NB4 (cell line): ENCODE results near the gene NDUFAF4.

ENCODE experiments used
- DNase-seq: peaks from one replicate; pipeline ENCODE4 v3.0.0; 2010; ENCODE audit warnings: low read depth
- H3K4me3 ChIP-seq: one replicate; pipeline ENCODE4 v1.5.1; 2011; ENCODE audit warnings: mild to moderate bottlenecking, low read depth, low read length, moderate library complexity
- MYC ChIP-seq: IDR thresholded peaks from 2 replicates; pipeline ENCODE4 v1.6.1; 2011; ENCODE audit warnings: low read depth, low read length
- POLR2A ChIP-seq: IDR thresholded peaks from 2 replicates; pipeline ENCODE4 v1.6.1; 2011; ENCODE audit warnings: mild to moderate bottlenecking; ENCODE audit not compliant: insufficient read length; ENCODE audit errors: extremely low read depth
- TF ChIP-seq, protein P1 (sequence below): IDR thresholded peaks from 2 replicates; pipeline ENCODE4 v1.6.1; 2011; ENCODE audit warnings: low read depth, low read length
- TF ChIP-seq, protein P2 (sequence below): IDR thresholded peaks from one replicate; pipeline ENCODE4 v1.5.1; 2012; ENCODE audit warnings: low read depth, low read length

NDUFAF4 gene

DNA sequence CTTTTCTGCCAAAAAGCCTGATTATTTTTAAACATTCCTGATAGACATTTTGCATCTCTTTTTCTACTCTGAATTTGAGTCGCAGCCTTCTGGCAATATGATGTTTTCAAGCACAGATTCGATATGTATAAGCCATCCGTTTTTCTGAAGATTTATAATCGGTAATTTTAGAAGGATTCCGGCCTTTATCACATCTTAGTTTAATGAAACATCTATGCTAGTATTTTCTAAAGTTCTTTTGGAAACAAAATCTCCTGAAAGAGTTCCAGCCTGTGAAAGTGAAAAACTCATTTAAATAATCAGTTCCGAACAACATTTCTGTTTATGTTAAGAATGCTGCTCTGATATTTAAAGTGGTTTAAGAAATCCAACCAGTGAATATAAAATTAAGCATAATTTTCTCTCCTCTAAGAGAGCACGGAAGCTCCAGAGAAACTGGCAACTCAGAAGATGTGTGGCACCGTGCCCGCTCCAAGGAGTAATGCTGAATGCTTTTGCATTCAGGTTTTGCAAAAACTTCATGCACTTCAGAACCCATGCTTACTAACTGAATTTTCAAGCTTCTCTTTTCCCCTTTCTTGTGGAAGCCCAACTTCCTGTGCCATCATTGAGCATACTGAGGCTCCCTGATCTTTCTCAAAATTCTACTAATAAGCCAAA lies 20.7 kb downstream of the NDUFAF4 start:
- TF ChIP-seq MYC (no peak), POLR2A (no peak)
- TF ChIP-seq, protein P1, sequence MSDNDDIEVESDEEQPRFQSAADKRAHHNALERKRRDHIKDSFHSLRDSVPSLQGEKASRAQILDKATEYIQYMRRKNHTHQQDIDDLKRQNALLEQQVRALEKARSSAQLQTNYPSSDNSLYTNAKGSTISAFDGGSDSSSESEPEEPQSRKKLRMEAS = no peak
- no peak overlapping the region for H3K4me3 ChIP-seq
- DNase-seq = no peak

DNA sequence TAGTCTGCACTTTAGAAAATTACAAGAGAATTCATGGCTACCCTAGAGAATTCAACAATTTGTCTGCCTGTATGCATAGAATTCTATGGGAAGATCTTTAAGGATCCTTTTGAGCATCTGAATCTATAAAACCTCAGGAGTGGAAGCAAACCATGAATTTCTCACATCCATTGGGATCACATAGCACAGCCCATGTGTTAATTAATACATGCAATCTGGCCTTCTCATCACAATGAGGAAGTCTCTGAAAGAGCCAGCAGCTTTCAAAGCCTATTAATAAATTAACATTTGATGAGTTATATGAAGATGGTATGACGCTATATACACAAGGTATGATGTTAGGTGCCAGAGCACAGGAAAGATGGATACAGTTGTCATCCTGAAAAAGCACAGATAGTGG lies 24.7 kb downstream of the NDUFAF4 start:
- TF ChIP-seq MYC (no peak), POLR2A (no peak)
- TF ChIP-seq, protein P1 = no peak
- no peak overlapping the region for H3K4me3 ChIP-seq
- no peak for DNase-seq

DNA sequence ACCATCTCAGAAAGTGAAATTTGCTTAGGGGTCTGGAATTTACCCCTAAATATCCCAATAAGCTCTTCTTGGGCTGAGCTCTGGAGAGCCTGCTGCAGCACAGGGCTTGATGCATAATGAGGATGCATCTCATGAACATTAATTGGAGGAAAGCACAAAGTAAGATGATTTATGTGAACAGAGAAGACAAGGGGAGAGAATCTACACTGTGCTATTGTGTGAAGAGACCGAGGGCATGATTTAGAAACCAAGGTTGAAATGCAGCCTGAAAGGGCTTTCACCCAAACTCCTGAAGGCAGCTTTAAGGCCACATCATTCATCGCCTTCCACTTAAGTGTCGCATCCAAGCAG lies 32.7 kb downstream of the NDUFAF4 start:
- DNase-seq = no peak
- H3K4me3 ChIP-seq = no peak overlapping the region
- TF ChIP-seq, protein P1 = no peak
- TF ChIP-seq, protein P2, sequence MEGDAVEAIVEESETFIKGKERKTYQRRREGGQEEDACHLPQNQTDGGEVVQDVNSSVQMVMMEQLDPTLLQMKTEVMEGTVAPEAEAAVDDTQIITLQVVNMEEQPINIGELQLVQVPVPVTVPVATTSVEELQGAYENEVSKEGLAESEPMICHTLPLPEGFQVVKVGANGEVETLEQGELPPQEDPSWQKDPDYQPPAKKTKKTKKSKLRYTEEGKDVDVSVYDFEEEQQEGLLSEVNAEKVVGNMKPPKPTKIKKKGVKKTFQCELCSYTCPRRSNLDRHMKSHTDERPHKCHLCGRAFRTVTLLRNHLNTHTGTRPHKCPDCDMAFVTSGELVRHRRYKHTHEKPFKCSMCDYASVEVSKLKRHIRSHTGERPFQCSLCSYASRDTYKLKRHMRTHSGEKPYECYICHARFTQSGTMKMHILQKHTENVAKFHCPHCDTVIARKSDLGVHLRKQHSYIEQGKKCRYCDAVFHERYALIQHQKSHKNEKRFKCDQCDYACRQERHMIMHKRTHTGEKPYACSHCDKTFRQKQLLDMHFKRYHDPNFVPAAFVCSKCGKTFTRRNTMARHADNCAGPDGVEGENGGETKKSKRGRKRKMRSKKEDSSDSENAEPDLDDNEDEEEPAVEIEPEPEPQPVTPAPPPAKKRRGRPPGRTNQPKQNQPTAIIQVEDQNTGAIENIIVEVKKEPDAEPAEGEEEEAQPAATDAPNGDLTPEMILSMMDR = no peak
- TF ChIP-seq POLR2A = no peak
- no peak for TF ChIP-seq MYC

DNA sequence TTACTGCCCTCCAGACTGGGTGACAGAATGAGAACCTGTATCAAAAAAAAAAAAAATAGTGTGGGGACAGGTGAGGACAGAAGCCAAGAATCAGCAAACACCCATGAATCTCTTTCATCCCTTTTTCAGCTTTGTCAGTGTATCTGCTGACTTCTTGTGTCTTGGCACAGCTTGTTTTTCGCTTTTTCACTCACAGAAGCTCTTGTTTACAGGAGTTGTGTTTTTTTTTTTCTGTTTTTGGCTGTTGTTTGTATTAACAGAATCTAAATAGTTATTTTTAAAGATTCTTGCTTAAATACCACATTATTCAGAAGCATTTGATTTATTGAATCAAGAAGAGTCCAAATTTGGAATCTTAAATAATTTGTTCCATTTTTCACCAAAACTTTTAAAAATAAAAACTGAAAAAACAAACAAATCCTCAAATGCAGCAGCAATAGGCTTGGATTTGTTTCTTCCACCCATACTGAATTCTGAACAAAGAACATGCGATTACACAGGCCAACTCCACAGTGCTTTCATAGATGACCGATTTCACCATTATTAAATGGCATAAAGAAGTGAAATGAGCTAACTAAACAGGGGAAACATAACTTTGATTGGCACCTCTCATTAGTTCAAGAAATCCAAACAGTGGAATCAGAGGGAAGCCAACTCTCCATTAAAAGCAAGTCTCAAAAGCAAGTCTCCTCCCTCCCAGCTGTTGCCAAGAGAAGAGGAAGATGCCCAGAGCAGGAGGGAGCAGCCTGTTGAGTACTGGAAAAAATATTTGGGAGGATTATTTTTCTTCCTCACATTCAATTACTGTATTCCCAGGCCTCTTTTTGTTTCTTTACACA lies 33.3 kb downstream of the NDUFAF4 start:
- no peak for DNase-seq
- no peak overlapping the region for H3K4me3 ChIP-seq
- TF ChIP-seq, protein P1 = no peak
- no peak for TF ChIP-seq POLR2A
- TF ChIP-seq, protein P2 = no peak
- no peak for TF ChIP-seq MYC

DNA sequence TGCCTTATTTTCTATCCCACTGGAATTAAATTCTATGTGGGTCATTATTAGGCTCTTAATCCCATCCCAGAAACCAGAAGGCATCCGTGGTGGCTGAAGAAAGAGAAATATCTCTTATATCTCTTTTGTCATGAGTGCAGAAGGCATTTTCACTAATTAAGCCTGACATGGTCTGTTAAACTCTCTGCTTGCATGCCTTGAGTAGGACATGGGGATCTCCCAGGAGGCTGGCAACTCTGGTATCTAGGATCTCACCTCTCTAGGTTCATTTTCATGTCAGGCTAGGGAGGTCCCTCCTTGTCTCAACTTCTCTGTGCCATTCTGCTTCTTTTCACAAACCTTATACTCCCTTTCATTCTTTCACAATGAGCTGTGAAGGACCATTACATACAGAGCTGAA lies 35.1 kb downstream of the NDUFAF4 start:
- no peak for TF ChIP-seq MYC
- no peak for TF ChIP-seq POLR2A
- TF ChIP-seq, protein P1 = no peak
- TF ChIP-seq, protein P2 = no peak
- no peak overlapping the region for H3K4me3 ChIP-seq
- DNase-seq = no peak

DNA sequence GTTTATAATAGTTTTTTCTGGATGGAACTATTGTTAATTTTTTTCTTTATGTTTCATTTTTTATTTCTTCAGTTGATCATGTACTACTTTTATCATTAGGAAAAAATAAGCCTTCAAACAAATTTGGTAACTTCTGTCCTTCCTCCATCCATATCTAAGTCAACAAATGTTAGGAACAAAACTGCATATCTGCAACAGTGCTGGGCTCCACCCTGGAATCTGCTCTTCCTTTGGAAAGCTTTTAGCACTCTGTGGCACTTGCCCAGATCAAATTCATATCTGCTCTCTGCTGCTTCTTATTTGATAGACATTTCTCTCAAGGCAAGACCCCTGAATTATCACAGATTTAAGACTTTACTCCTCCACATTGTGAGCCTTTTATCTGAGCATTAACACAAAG lies 36.1 kb downstream of the NDUFAF4 start:
- TF ChIP-seq, protein P2 = no peak
- TF ChIP-seq MYC = no peak
- TF ChIP-seq, protein P1 = no peak
- no peak for TF ChIP-seq POLR2A
- DNase-seq = no peak

More for the DNA sequence above, 36.1 kb downstream of the NDUFAF4 start:
- no peak overlapping the region for H3K4me3 ChIP-seq
